Ovary (tissue), 9 donors: ENCODE data around the gene SLC24A1. TPM values are rescaled to one million over a fixed set of nuclear protein-coding genes. Genes with fewer than 3 reads are reported as not detected.

Experiments
- DNase-seq, 5 donors: peaks; one replicate each; pipeline ENCODE4 v3.0.0-alpha.2; 2019 to 2020
- H3K27ac ChIP-seq, 2 donors: fragments of 200-600 bp; one replicate each; pipeline versions ENCODE4 v1.5.1 to v1.8.0; 2019 to 2022
- H3K27me3 ChIP-seq: fragments of 200-600 bp; one replicate; pipeline ENCODE4 v1.8.0; 2022
- H3K36me3 ChIP-seq: fragments of 200-600 bp; sonication (generic); one replicate; pipeline ENCODE4 v1.5.1; 2019
- H3K4me1 ChIP-seq: one replicate; pipeline ENCODE4 v1.8.1; 2013; ENCODE audit warnings: mild to moderate bottlenecking, moderate library complexity; ENCODE audit not compliant: insufficient read depth
- H3K4me3 ChIP-seq: fragments of 200-600 bp; sonication (generic); one replicate; pipeline ENCODE4 v1.5.1; 2017
- H3K9me3 ChIP-seq, 2 donors: fragments of 200-600 bp in 1 of 2; sonication (generic) in 1 of 2; one replicate each; pipeline versions ENCODE4 v1.5.1 to v1.8.1; 2013 to 2019; ENCODE audit warnings: mild to moderate bottlenecking in 1 of 2, moderate library complexity in 1 of 2
- EP300 ChIP-seq: sonication (generic); formaldehyde crosslinking; IDR thresholded peaks from one replicate; pipeline ENCODE4 v1.6.1; 2017; ENCODE audit warnings: antibody characterized with exemption
- POLR2A ChIP-seq: fragments of 450-650 bp; IDR thresholded peaks from one replicate; pipeline ENCODE4 v1.6.1; 2017; ENCODE audit warnings: antibody characterized with exemption, mild to moderate bottlenecking, moderate library complexity
- WGBS, 3 donors: extraction: QIAGEN DNeasy Blood & Tissue Kit in 1 of 3; methylation state at CpG; one replicate each; pipeline versions ENCODE4 v1.1.5 to v1.1.7; 2013 to 2017; 5-methylcytosine and 5-hydroxymethylcytosine counted together
- intact Hi-C, 4 donors: fragments of 100-400 bp; cut with DNase I; formaldehyde crosslinking; loops; one replicate each; pipeline versions ENCODE4 v1.11.0 to v1.15.1; 2022 to 2023
- polyA plus RNA-seq, 2 donors: library from polyadenylated mRNA; stranded (reverse); fragments of 200-250 nt in 1 of 2; fragments of 350-450 nt in 1 of 2; fragmentation: Illumina TruSeq in 1 of 2; extraction: RNeasy Lipid Tissue Mini Kit (QIAGEN cat#74804) in 1 of 2; gene quantifications; one replicate each; pipeline ENCODE4 v1.2.3, GENCODE V29; 2013 to 2014
- total RNA-seq, 7 donors: library from RNA; depleted of rRNA in 2 of 7; stranded (reverse); fragments of >200 nt in 2 of 7; fragmentation: NEBNext Ultra II Directional in 3 of 7; extraction: Animal tissue kit (Norgen Biotek cat#: 25700) in 3 of 7; gene quantifications; one replicate each; pipeline versions ENCODE4 v1.1.0 to v1.2.4, GENCODE V29; 2016 to 2023
- TF ChIP-seq, protein P1 (sequence below), 3 donors: fragments of 450-650 bp in 2 of 3; fragments of 200-600 bp in 1 of 3; IDR thresholded peaks; one replicate each; pipeline versions ENCODE4 v1.5.1 to v1.8.0; 2016 to 2022; ENCODE audit warnings: antibody characterized with exemption in 3 of 3, mild to moderate bottlenecking in 1 of 3
- donor health status: DM: no; HTN: no; CAD: no; lungs with moderate emphysema.
- donor health status: DM: no; HTN: no; CAD: no.
- donor health status: Bipolar disorder and iron deficiency.
- donor health status: DM: yes; HTN: yes; CAD: no.
- donor health status: DM: no; HTN: no; CAD: no.
- donor health status: DM: yes; HTN: yes; CAD: no.

Gene SLC24A1
- total and polyA plus RNA-seq, 9 donors = 4.5 to 17.4 (median 11.3) TPM

DNA sequence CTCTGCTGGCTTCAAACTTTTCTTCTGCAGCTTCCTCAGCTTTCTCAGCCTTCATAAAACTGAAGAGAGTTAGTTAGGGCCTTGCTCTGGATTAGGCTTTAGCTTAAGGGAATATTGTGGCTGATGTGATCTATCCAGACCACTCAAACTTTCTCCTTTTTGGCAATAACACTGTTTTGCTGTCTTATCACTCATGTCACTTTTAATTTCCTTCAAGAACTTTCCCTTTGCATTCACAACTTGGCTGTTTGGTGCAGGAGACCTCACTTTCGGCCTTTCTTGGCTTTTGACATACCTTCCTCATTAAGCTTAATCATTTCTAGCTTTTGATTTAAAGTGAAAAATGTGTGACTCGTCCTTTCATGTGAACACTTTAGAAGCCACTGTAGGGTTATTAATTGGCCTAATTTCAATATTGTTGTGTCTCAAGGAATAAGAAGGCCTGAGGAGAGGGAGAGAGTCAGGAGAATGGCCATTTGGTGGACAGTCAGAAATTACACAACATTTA is 60.7 kb downstream of the SLC24A1 start:
- intact Hi-C loops = no loop called here
- Histone ChIP-seq H3K4me3 (no peak overlapping the region), H3K27me3 (no peaks in the 10 kb centered on the region), H3K27ac (no peak overlapping the region), H3K36me3 (no peaks in the 10 kb centered on the region), H3K9me3 (no peaks in the 10 kb centered on the region), H3K4me1 (no peaks in the 10 kb centered on the region)
- DNase-seq = no peak
- 91 to 95% (median 92%) methylated on average over 2 of the region's 2 CpGs for WGBS, 3 donors
- TF ChIP-seq, protein P1, sequence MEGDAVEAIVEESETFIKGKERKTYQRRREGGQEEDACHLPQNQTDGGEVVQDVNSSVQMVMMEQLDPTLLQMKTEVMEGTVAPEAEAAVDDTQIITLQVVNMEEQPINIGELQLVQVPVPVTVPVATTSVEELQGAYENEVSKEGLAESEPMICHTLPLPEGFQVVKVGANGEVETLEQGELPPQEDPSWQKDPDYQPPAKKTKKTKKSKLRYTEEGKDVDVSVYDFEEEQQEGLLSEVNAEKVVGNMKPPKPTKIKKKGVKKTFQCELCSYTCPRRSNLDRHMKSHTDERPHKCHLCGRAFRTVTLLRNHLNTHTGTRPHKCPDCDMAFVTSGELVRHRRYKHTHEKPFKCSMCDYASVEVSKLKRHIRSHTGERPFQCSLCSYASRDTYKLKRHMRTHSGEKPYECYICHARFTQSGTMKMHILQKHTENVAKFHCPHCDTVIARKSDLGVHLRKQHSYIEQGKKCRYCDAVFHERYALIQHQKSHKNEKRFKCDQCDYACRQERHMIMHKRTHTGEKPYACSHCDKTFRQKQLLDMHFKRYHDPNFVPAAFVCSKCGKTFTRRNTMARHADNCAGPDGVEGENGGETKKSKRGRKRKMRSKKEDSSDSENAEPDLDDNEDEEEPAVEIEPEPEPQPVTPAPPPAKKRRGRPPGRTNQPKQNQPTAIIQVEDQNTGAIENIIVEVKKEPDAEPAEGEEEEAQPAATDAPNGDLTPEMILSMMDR (IDR thresholded peaks at IDR 0.05) = no peak
- TF ChIP-seq POLR2A = no peak
- no peak for TF ChIP-seq EP300

DNA sequence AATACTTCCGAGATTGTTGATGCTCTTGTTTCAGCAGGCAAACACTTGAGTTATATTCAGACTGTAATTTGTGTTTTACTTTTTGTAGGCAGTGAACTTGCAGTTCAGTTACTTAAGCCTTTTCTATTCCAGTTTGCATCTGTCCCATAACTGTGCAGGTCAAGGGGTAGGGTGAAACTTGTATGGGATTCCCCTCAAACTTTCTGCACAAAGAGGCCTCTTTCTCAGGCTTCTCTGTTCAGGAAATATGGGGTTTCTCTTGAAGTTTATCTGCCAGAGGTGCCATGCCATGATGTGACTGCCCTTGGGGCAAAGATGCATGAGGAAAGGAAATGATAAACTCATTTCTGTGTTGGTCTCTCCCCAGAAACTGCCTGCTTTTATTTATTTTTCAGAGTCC is 66.7 kb downstream of the SLC24A1 start:
- DNase-seq = no peak
- H3K9me3 ChIP-seq = no peaks in the 10 kb centered on the region
- H3K27me3 ChIP-seq = no peaks in the 10 kb centered on the region
- no peaks in the 10 kb centered on the region for H3K4me1 ChIP-seq
- TF ChIP-seq, protein P1 (IDR thresholded peaks at IDR 0.05) = no peak
- TF ChIP-seq POLR2A (no peak), EP300 (no peak)
- WGBS, 3 donors = 92 to 97% (median 96%) methylated on average over 1 of the region's 1 CpG
- no peak overlapping the region for H3K27ac ChIP-seq
- no peaks in the 10 kb centered on the region for H3K36me3 ChIP-seq
- intact Hi-C loops = no loop called here
- H3K4me3 ChIP-seq = no peak overlapping the region

DNA sequence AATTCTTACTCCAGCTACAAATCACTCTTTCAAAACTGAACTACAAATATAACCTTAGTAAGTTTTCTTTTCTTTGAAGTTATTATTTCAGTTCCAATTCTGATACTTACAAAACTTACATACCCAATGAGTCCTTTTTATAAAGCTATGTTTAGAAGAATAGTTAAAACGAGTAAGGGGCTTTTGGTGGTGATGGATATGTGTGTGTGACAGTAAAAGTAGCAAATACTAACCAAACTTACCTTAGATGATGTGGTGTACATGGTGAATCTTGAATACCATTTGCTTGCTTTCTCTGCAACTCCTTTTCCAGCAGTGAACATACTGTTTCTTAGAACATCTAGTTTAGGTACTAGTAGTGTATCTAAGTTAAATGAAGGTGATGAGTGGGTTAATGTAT is 68.4 kb downstream of the SLC24A1 start:
- WGBS, 3 donors = 93 to 95% (median 95%) methylated on average over 1 of the region's 1 CpG
- intact Hi-C loops = loop anchor here in 1 of 4 donors (5.0 kb wide), 1 partner anchor 172 kb away; no protein-coding TSS in a partner anchor
- no peaks in the 10 kb centered on the region for H3K4me1 ChIP-seq
- TF ChIP-seq, protein P1 (IDR thresholded peaks at IDR 0.05) = no peak
- no peak for TF ChIP-seq EP300
- no peak for TF ChIP-seq POLR2A
- H3K27ac ChIP-seq = no peak overlapping the region
- H3K4me3 ChIP-seq = no peak overlapping the region
- DNase-seq = no peak
- H3K36me3 ChIP-seq = no peaks in the 10 kb centered on the region
- no peaks in the 10 kb centered on the region for H3K27me3 ChIP-seq
- H3K9me3 ChIP-seq = no peaks in the 10 kb centered on the region

DNA sequence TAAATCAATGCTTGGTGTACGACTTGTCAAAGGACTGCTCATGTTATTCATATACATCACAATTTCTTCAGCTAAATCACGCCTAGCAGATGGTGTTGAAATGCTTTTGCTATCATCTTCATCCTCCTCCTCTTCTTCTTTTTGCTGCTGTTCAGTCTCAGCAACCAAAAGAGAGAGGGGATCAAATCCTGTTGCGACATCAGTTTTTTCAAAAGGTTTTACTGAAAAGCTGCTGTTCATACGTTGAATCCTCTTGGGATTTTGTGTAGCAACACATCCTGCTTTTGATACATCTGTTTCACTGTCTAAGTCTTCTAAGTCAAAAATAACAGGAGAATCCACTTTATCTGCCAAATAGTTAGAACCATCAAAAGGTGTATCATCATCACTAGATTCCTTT is 69.0 kb downstream of the SLC24A1 start:
- WGBS, 3 donors = 89 to 94% (median 93%) methylated on average over 4 of the region's 4 CpGs

More for the DNA sequence above, 69.0 kb downstream of the SLC24A1 start:
- Histone ChIP-seq H3K9me3 (no peaks in the 10 kb centered on the region), H3K27ac (no peak overlapping the region), H3K4me3 (no peak overlapping the region), H3K27me3 (no peaks in the 10 kb centered on the region), H3K4me1 (no peaks in the 10 kb centered on the region), H3K36me3 (no peaks in the 10 kb centered on the region)
- intact Hi-C loops = loop anchor here in 1 of 4 donors (5.0 kb wide), 1 partner anchor 172 kb away; no protein-coding TSS in a partner anchor
- no peak for DNase-seq
- TF ChIP-seq, protein P1 (IDR thresholded peaks at IDR 0.05) = no peak
- TF ChIP-seq POLR2A (no peak), EP300 (no peak)
